C1 segment of cervical spinal cord (tissue), 14 donors: ENCODE measurements around the gene CDKN2B-AS1.
A peak's percentile ranks its signal among the peaks of the same experiment; 100 is the strongest.
"Not testable (repeated sequence)": the region's sequence is repeated elsewhere in the genome, so short reads cannot be mapped to it uniquely, and the experiment has no call there.

Experiments used
- DNase-seq, 14 donors: peaks; one replicate each; lab custom pipeline; 2025; lab: John Stamatoyannopoulos, UW

The CDKN2B-AS1 gene

DNA sequence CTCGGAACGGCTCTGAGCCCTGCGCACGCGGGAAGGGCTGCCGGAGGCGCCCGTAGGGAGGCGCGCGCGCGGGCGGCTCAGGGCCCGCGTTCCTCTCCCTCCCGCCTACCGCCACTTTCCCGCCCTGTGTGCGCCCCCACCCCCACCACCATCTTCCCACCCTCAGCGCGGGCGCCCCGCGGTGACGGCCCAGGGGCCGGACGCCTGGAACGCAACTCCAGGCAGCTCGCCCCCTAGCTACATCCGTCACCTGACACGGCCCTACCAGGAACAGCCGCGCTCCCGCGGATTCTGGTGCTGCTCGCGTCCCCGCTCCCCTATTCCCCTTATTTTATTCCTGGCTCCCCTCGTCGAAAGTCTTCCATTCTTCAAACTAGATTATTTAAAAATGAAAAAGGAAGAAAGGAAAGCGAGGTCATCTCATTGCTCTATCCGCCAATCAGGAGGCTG lies at the start of gene CDKN2B-AS1:
Gene CDKN2B-AS1 (plus strand): TSS at position 236 of the 450 bp plus-strand sequence.
- DNase-seq, result peak in 3 of 14 donors; percentile 43 to 51 (median 51)

DNA sequence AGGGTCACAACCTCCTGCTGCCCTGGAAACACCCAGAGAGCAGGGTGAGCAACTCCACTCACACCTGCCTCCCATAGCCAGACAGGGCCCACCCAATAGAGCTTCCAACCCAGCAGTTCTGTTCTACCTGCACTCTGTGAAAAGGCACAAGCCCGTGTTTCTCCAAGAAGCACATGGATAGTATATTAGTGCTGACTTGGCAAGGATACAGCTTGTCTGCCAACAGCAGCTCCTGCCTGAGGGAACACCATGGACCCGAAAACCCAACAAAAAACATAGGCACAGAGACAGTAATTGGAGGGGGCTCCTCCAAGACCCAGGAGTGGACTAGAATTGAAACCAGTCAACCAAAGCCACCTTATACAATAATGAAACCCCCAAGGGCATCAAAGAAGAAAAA lies 49.0 kb upstream of the CDKN2B-AS1 start:
- no peak for DNase-seq

DNA sequence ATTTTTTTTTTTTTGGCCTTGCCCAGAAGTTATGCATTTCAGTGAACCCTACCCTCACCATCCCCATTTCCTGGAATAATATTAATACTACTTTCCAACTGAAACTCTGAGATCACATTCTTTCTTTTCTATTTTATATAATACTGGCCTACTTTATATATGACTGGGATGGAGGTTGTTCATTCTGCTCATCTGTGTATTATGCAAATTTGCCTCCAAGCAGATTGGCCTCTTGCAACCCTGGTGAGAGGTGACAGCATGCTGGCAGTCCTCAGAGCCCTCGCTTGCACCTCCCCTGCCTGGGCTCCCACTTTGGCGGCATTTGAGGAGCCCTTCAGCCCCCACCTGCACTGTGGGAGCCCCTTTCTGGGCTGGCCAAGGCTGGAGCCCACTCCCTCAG lies 35.8 kb upstream of the CDKN2B-AS1 start:
- DNase-seq, result no peak

DNA sequence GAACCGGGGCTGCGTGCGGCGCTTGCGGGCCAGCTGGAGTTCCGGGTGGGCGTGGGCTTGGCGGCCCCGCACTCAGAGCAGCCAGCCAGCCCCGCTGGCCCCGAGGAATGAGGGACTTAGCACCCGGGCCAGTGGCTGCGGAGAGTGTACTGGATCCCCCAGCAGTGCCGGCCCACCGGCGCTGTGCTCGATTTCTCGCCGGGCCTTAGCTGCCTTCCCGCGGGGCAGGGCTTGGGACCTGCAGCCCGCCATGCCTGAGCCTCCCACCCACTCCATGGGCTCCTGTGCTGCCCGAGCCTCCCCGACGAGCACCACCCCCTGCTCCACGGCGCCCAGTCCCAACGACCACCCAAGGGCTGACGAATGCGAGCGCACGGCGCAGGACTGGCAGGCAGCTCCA lies 35.3 kb upstream of the CDKN2B-AS1 start:
- DNase-seq, result not testable (repeated sequence)

DNA sequence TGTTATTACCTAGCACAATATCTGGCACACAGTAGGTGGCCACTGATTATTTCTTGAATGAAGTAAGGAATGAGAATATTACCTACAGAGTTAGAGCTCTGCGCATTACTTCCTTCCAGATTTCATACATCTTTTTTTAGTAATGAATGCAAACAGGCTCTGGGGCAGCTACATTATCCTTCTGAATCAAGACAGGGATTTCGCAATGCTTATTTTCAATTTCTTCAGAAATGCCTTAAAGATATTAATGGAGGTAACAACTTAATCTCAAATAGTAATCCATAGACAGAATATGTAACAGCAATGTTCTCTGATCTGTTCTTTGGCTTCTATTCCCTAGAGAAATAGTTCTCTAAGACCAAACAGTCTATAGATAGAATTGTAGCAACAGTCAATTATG lies 33.0 kb upstream of the CDKN2B-AS1 start:
- no peak for DNase-seq

DNA sequence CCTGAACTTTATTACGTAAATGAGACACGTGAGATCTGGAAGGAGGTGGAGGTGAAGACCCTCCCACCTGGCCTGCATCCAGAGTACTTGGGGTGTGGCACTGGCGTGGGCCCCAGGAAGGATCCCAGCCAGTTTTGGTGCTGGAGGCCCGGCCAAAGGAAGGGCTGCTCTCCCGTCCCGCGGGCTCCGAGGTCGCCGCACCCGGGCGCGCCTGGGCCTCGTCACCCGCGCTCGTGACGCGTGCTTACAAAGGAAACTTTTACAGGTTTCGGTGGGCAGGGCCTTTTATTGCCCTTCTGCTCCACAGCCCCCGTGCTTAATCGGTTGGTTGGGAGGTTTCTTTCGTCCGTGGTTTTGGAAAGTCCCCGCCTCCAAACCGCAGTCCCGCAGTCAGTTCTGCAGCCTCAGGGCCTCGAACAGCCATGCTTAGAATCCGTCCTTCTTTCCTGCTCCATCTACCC lies 29.6 kb upstream of the CDKN2B-AS1 start:
- DNase-seq, result no peak

DNA sequence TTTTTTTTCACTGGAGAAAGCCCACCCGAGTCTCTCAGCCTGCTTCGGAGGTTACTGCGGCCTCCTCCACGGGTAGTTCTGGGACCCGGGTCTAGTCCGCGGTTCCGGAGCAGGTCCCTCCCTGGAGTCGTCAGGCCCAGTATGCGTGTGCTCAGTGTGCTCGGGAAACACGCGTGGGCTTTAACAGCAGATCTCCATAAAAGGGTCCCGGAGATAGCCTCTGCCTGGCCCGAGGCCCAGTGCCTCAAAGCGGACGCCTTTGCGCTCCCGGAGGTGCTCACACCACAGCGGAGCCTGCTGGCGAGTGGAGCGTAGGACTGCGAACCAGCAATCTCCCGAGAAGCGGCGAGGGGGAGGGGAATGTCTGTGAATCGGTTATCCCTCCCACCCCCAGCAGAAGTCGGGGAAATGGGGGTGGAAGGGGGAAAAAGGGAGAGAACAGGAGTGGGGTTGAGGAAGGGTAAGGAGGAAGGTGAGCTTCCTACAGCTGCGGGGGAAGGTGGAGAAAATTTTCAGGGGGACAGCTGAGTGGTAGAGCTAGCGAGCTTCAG lies 29.1 kb upstream of the CDKN2B-AS1 start:
- no peak for DNase-seq

DNA sequence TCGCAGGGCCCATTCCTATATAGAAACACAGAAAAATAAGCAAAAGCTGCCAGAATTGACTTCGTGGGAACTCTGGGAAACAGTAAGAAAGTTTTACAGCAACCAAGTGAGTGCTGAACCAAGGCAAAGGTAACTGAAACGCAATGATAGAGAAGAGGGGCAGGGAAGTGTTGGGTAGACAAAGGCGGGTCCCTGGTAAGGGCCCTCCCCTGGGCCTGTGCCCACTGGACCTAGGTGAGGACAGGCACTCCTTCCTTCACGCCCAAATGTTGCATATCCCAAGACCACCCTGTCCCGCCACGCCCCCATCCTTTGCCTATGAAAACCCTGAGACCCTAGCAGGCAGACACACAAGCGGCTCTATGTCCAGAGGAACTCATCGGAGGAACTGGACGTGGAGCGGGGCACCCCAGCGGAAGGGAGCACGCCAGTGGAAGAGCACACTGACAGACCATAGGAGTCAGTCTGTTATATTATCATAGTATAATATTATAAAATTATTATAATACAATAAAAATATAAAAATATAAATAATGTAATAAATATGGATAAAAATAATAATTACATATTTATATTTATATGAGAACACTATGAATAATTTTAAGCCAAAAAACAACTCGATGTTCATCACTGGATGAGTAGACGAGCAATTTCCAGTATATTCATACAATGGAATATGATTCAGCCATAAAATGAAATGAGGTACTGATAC lies 28.3 kb upstream of the CDKN2B-AS1 start:
- DNase-seq, result no peak

DNA sequence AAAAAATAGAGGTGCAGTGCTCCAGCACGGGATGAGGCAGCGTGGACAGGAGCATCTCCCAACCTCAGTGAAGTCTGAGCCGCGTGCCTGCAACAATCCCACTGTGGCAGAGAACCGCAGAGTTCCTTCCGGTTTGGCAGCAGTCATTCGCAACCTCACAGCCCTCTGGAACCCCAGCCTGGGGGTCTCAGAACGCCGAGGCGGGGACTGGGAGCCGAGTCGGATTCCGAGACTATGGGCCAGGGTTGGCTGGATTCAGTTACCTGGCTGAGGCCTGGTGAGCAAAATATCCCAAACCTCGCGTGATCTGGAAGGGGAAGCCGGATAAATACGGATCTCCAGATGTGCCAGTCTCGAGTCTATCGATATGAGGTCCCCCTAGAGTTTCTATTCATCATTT lies 27.4 kb upstream of the CDKN2B-AS1 start:
- DNase-seq, result no peak

DNA sequence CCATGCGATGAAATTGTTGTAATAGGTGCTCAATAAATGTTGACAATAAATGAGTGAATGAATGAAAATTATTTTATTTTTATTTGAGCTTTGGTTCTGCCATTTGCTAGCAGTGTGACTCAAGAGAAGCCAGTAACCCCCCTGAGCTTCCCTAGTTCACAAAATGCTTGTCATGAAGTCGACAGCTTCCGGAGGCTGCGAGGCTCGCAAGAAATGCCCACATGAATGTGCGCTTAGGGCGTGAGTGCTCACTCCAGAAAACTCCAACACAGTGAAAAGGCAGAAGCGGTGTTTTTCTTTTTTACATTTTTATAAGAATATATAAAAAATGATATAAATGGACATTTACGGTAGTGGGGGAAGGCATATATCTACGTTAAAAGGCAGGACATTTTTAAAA lies 26.9 kb upstream of the CDKN2B-AS1 start:
- DNase-seq, result no peak

DNA sequence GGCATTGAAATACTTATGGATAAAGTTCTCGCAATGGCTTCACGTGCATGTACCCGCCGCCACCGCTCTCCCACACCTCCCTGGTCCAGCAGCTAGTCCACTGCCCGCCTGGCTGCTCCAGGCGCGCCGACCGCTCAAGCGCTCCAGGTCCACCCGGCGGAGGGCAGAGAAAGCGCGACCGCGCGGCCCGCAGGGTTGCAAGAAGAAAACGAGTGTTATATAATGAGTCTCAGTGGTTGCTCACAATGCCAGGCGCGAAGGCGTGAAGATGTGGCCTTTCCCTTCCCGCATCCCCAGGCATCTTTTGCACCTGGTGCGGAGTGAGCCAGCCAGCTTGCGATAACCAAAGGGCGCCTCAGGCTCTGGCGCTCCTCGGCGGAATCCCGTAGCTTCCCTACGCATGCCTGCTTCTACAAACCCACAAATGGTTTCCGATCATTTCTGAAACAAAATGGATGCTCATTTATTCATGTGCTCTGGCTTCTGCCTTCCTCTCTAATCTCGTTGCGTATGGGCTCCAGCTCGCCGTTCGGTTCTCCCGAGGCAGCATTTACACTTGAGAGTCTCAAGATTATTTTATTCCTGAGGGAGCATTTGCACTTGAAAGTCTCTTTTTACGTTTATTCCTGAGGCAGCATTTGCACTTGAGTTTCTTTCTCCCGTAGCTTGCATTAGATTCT lies 26.1 kb upstream of the CDKN2B-AS1 start:
- DNase-seq, result no peak

DNA sequence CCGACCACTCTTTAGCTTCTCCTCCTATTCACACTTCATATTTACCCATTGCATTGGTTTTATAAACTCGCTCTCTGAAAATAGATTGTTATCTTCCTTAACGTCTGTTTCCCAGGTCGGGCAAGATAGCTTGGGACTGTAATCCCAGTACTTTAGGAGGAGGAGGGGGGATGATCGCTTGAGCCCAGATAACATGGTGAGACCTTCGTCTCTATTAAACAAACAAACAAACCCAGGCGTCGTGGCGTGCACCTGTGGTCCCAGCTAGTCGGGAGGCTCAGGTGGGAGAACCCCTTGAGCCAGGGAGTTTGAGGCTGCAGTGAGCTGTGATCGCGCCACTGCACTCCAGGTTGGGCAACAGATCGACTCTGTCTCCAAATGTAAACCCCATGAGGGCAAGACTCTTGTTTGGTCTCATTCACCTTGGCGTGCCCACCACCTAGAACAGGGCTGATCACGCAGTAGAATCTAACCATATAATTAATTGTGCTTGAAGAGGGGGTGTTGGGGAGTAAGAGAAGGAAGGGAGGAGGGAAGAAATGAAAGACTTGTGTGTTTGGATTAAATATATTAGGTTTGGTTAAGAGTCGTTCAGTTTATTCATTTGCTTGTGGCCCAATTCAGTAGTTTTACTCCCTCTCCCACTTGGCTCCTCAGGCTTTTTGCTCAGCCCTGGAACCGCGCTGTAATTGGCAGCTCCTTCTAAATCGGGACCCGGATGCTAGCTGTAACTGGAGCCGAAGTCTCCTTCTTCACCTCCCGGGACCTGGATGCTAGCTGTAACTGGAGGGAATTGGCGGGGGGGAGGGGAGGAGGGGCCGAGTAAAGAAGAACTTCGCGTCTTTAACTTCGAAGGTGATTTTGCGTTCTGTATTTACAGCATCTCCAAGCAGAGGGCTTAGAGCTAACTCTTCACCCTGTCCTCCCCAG lies 25.3 kb upstream of the CDKN2B-AS1 start:
- DNase-seq, result no peak

DNA sequence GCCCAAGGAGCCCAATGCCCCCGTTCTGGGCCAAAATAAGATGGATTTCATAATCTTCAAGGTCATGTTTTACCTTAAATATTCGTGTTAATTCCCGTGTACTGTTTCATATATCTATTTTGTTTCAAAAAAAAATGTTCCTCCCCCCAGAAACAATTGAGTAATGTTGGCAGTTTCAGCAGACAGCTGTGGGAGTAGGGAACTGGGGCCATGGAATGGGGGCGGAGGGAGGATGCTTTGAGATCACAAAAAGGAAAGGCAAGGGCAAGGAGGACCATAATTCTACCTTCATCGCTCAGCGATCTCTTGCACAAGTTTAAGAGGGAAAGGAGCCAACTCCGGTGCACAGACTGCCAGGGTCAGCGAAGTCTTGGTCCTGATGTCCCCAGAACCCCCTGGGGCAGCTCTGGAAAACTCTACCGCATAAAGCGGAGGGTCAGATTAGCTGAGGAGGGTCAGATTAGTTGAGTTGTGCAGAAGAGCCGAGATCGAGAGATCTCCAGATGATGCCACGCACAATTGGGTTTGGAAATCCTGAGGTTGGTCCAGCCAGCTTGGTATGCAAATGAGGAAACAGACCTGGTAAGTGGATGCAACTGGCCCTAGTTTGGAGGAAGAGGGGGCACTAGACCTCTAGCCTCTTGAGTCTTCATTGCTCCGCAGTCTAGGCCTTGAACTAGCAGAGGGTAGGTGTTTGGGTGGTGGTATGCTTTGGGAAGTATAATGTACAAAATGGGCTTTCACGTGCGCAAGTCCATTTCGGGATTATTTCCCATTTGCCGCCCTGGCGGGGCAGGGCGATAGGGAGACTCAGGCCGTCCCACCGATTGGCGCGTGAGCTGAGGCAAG lies 24.4 kb upstream of the CDKN2B-AS1 start:
- no peak for DNase-seq

DNA sequence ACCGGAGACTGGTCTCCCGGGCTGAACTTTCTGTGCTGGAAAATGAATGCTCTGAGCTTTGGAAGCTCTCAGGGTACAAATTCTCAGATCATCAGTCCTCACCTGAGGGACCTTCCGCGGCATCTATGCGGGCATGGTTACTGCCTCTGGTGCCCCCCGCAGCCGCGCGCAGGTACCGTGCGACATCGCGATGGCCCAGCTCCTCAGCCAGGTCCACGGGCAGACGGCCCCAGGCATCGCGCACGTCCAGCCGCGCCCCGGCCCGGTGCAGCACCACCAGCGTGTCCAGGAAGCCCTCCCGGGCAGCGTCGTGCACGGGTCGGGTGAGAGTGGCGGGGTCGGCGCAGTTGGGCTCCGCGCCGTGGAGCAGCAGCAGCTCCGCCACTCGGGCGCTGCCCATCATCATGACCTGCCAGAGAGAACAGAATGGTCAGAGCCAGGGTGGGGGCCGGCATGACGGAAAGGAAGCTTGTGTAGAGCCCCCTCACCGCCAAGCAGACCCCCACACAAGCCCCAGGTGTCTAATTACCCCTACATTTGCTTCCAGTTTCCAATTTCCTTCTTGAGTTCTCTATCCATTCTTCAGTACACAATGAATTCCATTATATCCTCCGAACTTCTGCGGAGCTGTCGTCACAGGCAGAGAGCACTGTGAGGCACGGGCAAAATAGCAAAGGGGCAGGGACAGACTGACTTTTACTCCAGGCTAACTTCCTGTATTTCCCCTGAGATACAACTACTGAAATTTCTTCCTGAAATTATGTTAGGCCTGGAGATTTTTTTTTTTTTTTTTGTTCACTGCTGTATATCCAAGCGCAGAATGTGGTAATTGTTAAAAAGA lies 23.6 kb upstream of the CDKN2B-AS1 start:
- DNase-seq, result no peak

DNA sequence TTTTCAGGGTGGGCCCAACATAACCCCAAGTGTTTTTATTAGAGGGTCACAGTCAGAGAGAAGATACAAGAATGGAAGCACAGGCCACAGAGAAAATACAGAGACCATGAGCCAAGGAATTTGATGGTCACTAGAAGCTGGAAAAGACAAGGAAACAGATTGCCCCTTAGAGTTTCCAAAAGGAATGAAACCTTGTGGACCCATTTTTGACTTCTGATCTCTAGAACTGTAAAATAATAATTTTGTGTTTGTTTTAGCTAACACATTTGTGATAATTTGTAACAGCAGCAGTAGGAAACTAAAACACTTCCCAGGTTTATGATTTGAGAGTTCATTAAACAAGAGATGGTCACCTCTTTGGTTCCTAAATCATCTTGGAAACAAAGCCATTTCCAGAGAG lies 22.2 kb upstream of the CDKN2B-AS1 start:
- no peak for DNase-seq

DNA sequence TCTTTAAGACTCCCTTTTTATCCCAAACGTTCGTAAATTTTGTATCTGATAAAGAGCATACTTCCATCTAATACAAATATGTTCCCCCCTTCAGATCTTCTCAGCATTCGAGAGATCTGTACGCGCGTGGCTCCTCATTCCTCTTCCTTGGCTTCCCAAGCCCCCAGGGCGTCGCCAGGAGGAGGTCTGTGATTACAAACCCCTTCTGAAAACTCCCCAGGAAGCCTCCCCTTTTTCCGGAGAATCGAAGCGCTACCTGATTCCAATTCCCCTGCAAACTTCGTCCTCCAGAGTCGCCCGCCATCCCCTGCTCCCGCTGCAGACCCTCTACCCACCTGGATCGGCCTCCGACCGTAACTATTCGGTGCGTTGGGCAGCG lies 20.3 kb upstream of the CDKN2B-AS1 start:
- DNase-seq, result no peak

DNA sequence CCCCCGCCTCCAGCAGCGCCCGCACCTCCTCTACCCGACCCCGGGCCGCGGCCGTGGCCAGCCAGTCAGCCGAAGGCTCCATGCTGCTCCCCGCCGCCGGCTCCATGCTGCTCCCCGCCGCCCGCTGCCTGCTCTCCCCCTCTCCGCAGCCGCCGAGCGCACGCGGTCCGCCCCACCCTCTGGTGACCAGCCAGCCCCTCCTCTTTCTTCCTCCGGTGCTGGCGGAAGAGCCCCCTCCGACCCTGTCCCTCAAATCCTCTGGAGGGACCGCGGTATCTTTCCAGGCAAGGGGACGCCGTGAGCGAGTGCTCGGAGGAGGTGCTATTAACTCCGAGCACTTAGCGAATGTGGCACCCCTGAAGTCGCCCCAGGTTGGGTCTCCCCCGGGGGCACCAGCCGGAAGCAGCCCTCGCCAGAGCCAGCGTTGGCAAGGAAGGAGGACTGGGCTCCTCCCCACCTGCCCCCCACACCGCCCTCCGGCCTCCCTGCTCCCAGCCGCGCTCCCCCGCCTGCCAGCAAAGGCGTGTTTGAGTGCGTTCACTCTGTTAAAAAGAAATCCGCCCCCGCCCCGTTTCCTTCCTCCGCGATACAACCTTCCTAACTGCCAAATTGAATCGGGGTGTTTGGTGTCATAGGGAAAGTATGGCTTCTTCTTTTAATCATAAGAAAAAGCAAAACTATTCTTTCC lies 19.7 kb upstream of the CDKN2B-AS1 start:
- DNase-seq, result peak in 1 of 14 donors; percentile 17

DNA sequence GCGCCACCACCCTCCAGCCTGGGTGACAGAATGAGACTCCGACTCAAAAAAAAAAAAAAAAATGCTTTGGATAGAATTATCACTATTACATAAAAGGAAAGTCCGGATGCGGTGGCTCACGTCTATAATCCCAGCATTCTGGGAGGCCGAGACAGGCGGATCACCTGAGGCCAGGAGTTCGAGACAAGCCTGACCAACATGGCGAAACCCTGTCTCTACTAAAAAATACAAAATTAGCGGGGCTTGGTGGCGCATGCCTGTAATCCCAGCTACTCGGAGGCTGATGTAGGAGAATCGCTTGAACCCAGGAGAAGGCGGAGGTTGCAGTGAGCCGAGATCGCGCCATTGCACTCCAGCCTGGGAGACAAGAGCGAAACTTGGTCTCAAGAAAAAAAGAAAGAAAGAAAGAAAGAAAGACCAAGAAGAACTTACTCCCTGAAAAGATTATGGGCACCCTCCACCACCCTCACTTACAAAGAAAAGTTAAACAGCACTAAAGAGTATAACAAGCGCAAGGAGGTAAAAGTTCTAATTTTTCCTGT lies 18.2 kb upstream of the CDKN2B-AS1 start:
- DNase-seq, result no peak

DNA sequence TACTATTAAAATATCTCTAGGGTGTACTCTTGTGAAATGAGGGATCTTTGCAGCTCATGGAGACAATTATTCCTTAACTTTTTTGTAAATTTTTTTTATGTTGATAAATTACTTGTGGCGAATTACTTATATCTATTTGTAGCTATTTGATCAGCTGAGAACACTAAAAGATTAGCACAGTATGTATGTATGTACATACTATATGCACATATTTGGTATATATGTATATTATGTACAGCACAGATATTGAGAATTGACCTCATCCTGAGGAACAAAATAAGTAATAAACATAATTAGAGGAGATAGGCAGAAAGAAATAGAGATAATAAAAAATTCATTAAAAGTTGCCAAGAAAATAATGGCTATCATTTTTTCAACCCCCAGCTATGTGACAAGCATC lies 12.2 kb upstream of the CDKN2B-AS1 start:
- DNase-seq, result no peak
